Fibroblast of mammary gland (primary cell): ENCODE measurements around the gene ANKK1.

Experiments
- DNase-seq: peaks from one replicate; pipeline ENCODE4 v3.0.0-alpha.2; 2010; ENCODE audit warnings: low read depth
- H3K4me3 ChIP-seq: 2 replicates; pipeline ENCODE4 v1.5.1; 2011; ENCODE audit warnings: low read depth, mild to moderate bottlenecking, low read length, moderate library complexity; ENCODE audit not compliant: control insufficient read depth
- CTCF ChIP-seq: conservative IDR thresholded peaks from 2 replicates; pipeline ENCODE4 v1.5.1; 2011; ENCODE audit warnings: low read depth, low read length, inconsistent platforms; ENCODE audit not compliant: control insufficient read depth, insufficient read depth

The ANKK1 gene

GRCh38 chr11:113410414-113411135 lies 23.0 kb downstream of the ANKK1 start:
- DNase-seq: no peak
- no peak overlapping the region for H3K4me3 ChIP-seq
- TF ChIP-seq CTCF: no peak

- no peak for TF ChIP-seq CTCF
- DNase-seq: no peak
These were observed 24.0 kb downstream of the ANKK1 start for GRCh38 chr11:113411536-113411935.

GRCh38 chr11:113412675-113413074 lies 25.1 kb downstream of the ANKK1 start:
- no peak overlapping the region for H3K4me3 ChIP-seq
- no peak for TF ChIP-seq CTCF
- DNase-seq: no peak

More at GRCh38 chr11:113411536-113411935, 24.0 kb downstream of the ANKK1 start:
- H3K4me3 ChIP-seq: no peak overlapping the region

GRCh38 chr11:113415343-113415742 lies 27.8 kb downstream of the ANKK1 start:
- no peak for DNase-seq
- no peak overlapping the region for H3K4me3 ChIP-seq
- no peak for TF ChIP-seq CTCF

- no peak for DNase-seq
- no peak for TF ChIP-seq CTCF
- H3K4me3 ChIP-seq: no peak overlapping the region
These were observed 29.8 kb downstream of the ANKK1 start for GRCh38 chr11:113417428-113417827.

GRCh38 chr11:113419454-113420003 lies 31.9 kb downstream of the ANKK1 start:
- no peak overlapping the region for H3K4me3 ChIP-seq
- no peak for DNase-seq
- no peak for TF ChIP-seq CTCF
